ENCODE results near the gene DNASE1L1. TPM values are rescaled to one million over a fixed set of nuclear protein-coding genes. Genes with fewer than 3 reads are reported as not detected.
"Not testable (repeated sequence)": the region's sequence is repeated elsewhere in the genome, so short reads cannot be mapped to it uniquely, and the experiment has no call there.

The DNASE1L1 gene
- total RNA-seq, 1 experiment from 2014 or later = 45.8 TPM

GRCh38 chrX:154411981-154412340 is 2.9 kb upstream of the DNASE1L1 start:
- no peak for DNase-seq (ENCODE audit: extremely low read depth, low read depth)

- DNase-seq (ENCODE audit: extremely low read depth, low read depth) = no peak
Measured at GRCh38 chrX:154408659-154409221, 314 bp downstream of the DNASE1L1 start.

GRCh38 chrX:154404625-154405192 is 4.3 kb downstream of the DNASE1L1 start:
- no peak for DNase-seq (ENCODE audit: extremely low read depth, low read depth)

- DNase-seq (ENCODE audit: extremely low read depth, low read depth) = no peak
Measured at GRCh38 chrX:154403858-154404257, 5.2 kb downstream of the DNASE1L1 start.

- DNase-seq (ENCODE audit: extremely low read depth, low read depth) = no peak
Measured at GRCh38 chrX:154403192-154403591, 5.9 kb downstream of the DNASE1L1 start.

GRCh38 chrX:154402622-154403127 is 6.4 kb downstream of the DNASE1L1 start:
- no peak for DNase-seq (ENCODE audit: extremely low read depth, low read depth)

GRCh38 chrX:154401918-154402621 is 7.0 kb downstream of the DNASE1L1 start:
- DNase-seq (ENCODE audit: extremely low read depth, low read depth) = no peak

GRCh38 chrX:154401045-154401799 is 7.8 kb downstream of the DNASE1L1 start:
- DNase-seq (ENCODE audit: extremely low read depth, low read depth) = peak; percentile 49

- not testable (repeated sequence) for DNase-seq (ENCODE audit: extremely low read depth, low read depth)
Measured at GRCh38 chrX:154400369-154400817, 8.7 kb downstream of the DNASE1L1 start.

GRCh38 chrX:154399527-154400368 is 9.3 kb downstream of the DNASE1L1 start:
- DNase-seq (ENCODE audit: extremely low read depth, low read depth) = no peak

GRCh38 chrX:154398668-154399526 is 10.2 kb downstream of the DNASE1L1 start:
- DNase-seq (ENCODE audit: extremely low read depth, low read depth) = peak; percentile 72

GRCh38 chrX:154397888-154398667 is 11.0 kb downstream of the DNASE1L1 start, which contains the start of gene RPL10:
Gene RPL10, plus strand, starts transcription at chrX:154398377. Its CDS starts 143 bp downstream, at chrX:154398520.
- peak; percentile 97 for DNase-seq (ENCODE audit: extremely low read depth, low read depth)

GRCh38 chrX:154396973-154397887 is 11.8 kb downstream of the DNASE1L1 start:
- peak; percentile 72 for DNase-seq (ENCODE audit: extremely low read depth, low read depth)

- not testable (repeated sequence) for DNase-seq (ENCODE audit: extremely low read depth, low read depth)
Measured at GRCh38 chrX:154396363-154396762, 12.7 kb downstream of the DNASE1L1 start.

GRCh38 chrX:154389812-154390747 is 19.0 kb downstream of the DNASE1L1 start:
- DNase-seq (ENCODE audit: extremely low read depth, low read depth) = not testable (repeated sequence)

- not testable (repeated sequence) for DNase-seq (ENCODE audit: extremely low read depth, low read depth)
Measured at GRCh38 chrX:154388649-154389048, 20.4 kb downstream of the DNASE1L1 start.

Measured in NCI-H460 (cell line).